ENCODE measurements around the gene ABCF3. TPM values are rescaled to one million over a fixed set of nuclear protein-coding genes. Genes with fewer than 3 reads are reported as not detected.

Gene ABCF3
- total and polyA plus RNA-seq, 4 donors: 30.1 to 75.6 (median 50.6) TPM

DNA sequence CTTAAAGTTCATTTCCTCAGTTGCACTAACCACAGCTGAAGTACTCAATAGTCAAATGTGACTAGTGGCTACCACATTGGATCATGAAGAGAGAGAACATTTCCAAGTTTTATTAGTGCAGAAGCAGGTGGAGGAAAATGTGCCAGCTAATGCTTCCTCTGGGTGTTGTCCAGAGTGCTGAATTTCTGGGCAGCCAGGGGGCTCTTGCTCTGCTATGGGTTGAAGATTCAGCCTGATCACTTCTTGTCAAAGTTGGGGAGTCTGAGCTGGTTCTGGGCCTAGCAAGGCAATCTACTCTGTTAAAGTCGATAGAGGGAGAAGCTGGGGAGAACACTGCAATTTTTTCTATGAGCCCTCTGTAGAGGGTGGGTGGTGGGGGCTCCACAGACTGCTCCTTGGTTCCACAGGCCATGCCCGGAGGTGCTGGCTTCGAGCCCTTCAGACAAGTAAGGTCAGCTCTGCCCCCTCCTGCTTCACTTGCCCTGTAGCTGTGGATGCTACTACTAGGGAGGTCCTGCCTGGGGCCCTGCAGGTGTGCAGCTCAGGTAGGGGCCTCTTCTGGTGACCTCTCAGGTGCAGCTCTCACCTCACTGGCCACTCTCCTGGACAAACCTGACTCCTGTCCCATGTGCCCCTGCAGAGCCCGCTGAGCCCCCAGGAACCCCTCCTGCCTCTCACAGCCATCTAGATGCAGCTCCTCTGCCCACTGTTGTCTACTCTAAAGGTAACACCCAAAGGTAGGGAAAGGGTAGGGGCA is 54.6 kb downstream of the ABCF3 start:
- Histone ChIP-seq H3K4me3 (ENCODE audit: low read length in 2 of 2) (no peak overlapping the region), H3K36me3 (ENCODE audit: control insufficient read depth in 1 of 2, insufficient read depth in 2 of 2, low read length in 1 of 2) (peaks cover 2 to 14% of the 10 kb centered on the region in 2 donors), H3K27ac (ENCODE audit: low read depth in 1 of 2, low read length in 2 of 2) (no peak overlapping the region), H3K4me1 (ENCODE audit: control insufficient read depth in 1 of 2, insufficient read depth in 2 of 2, low read length in 2 of 2) (no peaks in the 10 kb centered on the region), H3K9me3 (ENCODE audit: control insufficient read depth, low read length) (no peaks in the 10 kb centered on the region), H3K27me3 (ENCODE audit: control insufficient read depth in 1 of 2, insufficient read depth in 2 of 2, low read length in 1 of 2) (no peaks in the 10 kb centered on the region)
- ATAC-seq (ENCODE audit: low FRiP score): no peak
- intact Hi-C loops (cut with DNase I): loop anchor here (5.0 to 10.0 kb wide), 2 partner anchors 106 to 338 kb away; partner anchors contain the start of gene EIF2B5 (in 1 of the 2)
- peak in 1 of 2 donors; percentile 30 for DNase-seq
- WGBS, 2 donors: 66 to 69% methylated on average over 4 of the region's 4 CpGs

DNA sequence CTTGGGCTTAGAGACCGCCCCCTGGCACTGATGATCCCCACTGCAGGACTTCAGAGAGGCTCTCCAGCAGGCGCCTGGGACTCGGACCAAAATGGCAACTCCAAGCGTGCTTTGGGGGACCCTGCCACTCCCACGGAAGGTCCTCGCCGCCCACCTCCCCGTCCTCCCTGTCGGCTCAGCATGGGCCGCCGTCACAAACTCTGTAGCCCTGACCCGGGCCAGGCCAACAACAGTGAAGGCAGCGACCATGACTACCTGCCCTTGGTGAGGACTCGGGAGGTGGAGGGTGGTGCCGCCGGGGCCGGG is 55.1 kb downstream of the ABCF3 start:
- WGBS, 2 donors: 31% methylated on average over 17 of the region's 17 CpGs
- Histone ChIP-seq H3K27ac (ENCODE audit: low read depth in 1 of 2, low read length in 2 of 2) (no peak overlapping the region), H3K4me3 (ENCODE audit: low read length in 2 of 2) (no peak overlapping the region), H3K9me3 (ENCODE audit: control insufficient read depth, low read length) (no peaks in the 10 kb centered on the region), H3K4me1 (ENCODE audit: control insufficient read depth in 1 of 2, insufficient read depth in 2 of 2, low read length in 2 of 2) (no peaks in the 10 kb centered on the region), H3K36me3 (ENCODE audit: control insufficient read depth in 1 of 2, insufficient read depth in 2 of 2, low read length in 1 of 2) (peaks cover 2 to 15% of the 10 kb centered on the region in 2 donors), H3K27me3 (ENCODE audit: control insufficient read depth in 1 of 2, insufficient read depth in 2 of 2, low read length in 1 of 2) (no peaks in the 10 kb centered on the region)
- ATAC-seq (ENCODE audit: low FRiP score) (no peak), DNase-seq (peak in 1 of 2 donors; percentile 38)
- intact Hi-C loops (cut with DNase I): loop anchor here (5.0 to 10.0 kb wide), 2 partner anchors 106 to 339 kb away; partner anchors contain the start of gene EIF2B5 (in 1 of the 2)

DNA sequence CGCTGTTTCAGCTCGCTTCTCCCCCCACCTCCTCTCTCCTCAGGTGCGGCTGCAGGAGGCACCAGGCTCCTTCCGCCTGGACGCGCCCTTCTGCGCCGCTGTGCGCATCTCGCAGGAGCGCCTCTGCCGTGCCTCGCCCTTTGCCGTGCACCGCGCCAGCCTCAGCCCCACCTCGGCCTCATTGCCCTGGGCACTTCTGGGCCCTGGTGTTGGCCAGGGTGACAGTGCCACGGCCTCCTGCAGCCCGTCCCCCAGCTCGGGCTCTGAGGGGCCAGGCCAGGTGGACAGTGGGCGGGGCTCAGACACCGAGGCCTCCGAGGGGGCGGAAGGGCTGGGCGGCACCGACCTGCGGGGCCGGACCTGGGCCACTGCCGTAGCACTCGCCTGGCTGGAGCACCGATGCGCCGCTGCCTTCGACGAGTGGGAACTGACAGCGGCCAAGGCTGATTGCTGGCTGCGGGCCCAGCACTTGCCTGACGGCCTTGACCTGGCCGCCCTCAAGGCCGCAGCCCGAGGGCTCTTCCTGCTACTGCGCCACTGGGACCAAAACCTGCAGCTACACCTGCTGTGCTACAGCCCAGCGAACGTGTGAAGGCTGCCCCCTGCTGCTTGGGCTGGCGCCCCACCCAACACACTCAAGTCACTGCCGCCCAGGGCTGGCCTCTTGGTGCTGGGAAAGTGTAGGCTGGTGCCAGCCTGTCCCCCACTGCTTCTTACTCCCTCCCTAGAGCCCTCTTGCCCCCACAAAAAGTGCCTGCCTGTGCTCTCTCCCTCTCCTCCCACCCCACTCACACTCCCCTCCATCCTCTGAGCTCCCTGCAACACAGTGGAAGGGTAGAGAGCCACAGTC is 55.7 kb downstream of the ABCF3 start:
- no peaks in the 10 kb centered on the region for H3K27me3 ChIP-seq (ENCODE audit: control insufficient read depth in 1 of 2, insufficient read depth in 2 of 2, low read length in 1 of 2)
- H3K9me3 ChIP-seq (ENCODE audit: control insufficient read depth, low read length): no peaks in the 10 kb centered on the region
- no peak overlapping the region for H3K27ac ChIP-seq (ENCODE audit: low read depth in 1 of 2, low read length in 2 of 2)
- no peak overlapping the region for H3K4me3 ChIP-seq (ENCODE audit: low read length in 2 of 2)
- ATAC-seq (ENCODE audit: low FRiP score): peak; percentile 66
- intact Hi-C loops (cut with DNase I): loop anchor here (5.0 to 10.0 kb wide), 2 partner anchors 107 to 339 kb away; partner anchors contain the start of gene EIF2B5 (in 1 of the 2)
- DNase-seq: peak in 1 of 2 donors; percentile 34
- no peaks in the 10 kb centered on the region for H3K4me1 ChIP-seq (ENCODE audit: control insufficient read depth in 1 of 2, insufficient read depth in 2 of 2, low read length in 2 of 2)
- 24 to 27% methylated on average over 44 to 46 of the region's 46 CpGs for WGBS, 2 donors
- H3K36me3 ChIP-seq (ENCODE audit: control insufficient read depth in 1 of 2, insufficient read depth in 2 of 2, low read length in 1 of 2): peaks cover 2 to 15% of the 10 kb centered on the region in 2 donors

DNA sequence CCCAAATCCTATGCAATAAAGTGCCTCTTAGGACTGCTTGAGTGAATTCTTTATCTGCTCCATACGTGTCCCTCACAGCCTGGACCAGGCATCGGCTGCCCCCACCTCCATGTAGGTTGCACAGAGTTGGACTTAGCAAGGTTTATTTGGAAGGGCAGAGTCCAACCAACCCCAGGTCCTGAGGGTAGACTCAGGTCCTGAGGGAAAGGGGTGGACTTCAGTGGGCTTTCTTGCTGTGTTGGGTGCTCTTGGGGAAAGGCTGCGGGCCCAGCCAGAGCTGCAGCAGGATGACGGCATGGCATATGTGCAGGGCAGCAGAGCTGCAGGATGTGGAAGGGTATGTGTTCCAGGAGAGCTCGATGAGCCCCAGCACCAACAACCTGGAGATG is 56.3 kb downstream of the ABCF3 start:
- Histone ChIP-seq H3K4me3 (ENCODE audit: low read length in 2 of 2) (no peak overlapping the region), H3K36me3 (ENCODE audit: control insufficient read depth in 1 of 2, insufficient read depth in 2 of 2, low read length in 1 of 2) (peaks cover 2 to 15% of the 10 kb centered on the region in 2 donors)

More for the DNA sequence above, 56.3 kb downstream of the ABCF3 start:
- H3K4me1 ChIP-seq (ENCODE audit: control insufficient read depth in 1 of 2, insufficient read depth in 2 of 2, low read length in 2 of 2): no peaks in the 10 kb centered on the region
- H3K27ac ChIP-seq (ENCODE audit: low read depth in 1 of 2, low read length in 2 of 2): no peak overlapping the region
- peak in 1 of 2 donors; percentile 6 for DNase-seq
- H3K27me3 ChIP-seq (ENCODE audit: control insufficient read depth in 1 of 2, insufficient read depth in 2 of 2, low read length in 1 of 2): no peaks in the 10 kb centered on the region
- no peak for ATAC-seq (ENCODE audit: low FRiP score)
- H3K9me3 ChIP-seq (ENCODE audit: control insufficient read depth, low read length): no peaks in the 10 kb centered on the region
- intact Hi-C loops (cut with DNase I): loop anchor here (5.0 to 10.0 kb wide), 2 partner anchors 107 to 340 kb away; partner anchors contain the start of gene EIF2B5 (in 1 of the 2)
- WGBS, 2 donors: 84 to 85% methylated on average over 5 of the region's 5 CpGs

Small RNA genes within 50 kb of the gene (microRNA-seq; reads per million reads assigned to microRNA genes)
- gene MIR1224: 0 to 3.0 reads per million in 2 donors

Other genes starting within 250 kb of the ABCF3 start
- 10 to 100 TPM; 18.9 to 49.6 TPM for gene ABCC5, start 168.3 kb upstream of the ABCF3 start, total RNA-seq
- gene ABCC5, start 168.3 kb upstream of the ABCF3 start, polyA plus RNA-seq: 10 to 100 TPM; 13.0 to 33.8 TPM
- not detected for gene HTR3D, start 154.5 kb upstream of the ABCF3 start, total RNA-seq
- gene HTR3D, start 154.5 kb upstream of the ABCF3 start, polyA plus RNA-seq: not detected
- gene HTR3C, start 133.2 kb upstream of the ABCF3 start, total RNA-seq: not detected
- not detected for gene HTR3C, start 133.2 kb upstream of the ABCF3 start, polyA plus RNA-seq
- not detected for gene HTR3E, start 89.1 kb upstream of the ABCF3 start, total RNA-seq
- gene HTR3E, start 89.1 kb upstream of the ABCF3 start, polyA plus RNA-seq: not detected
- 10 to 100 TPM; 32.2 to 32.9 TPM for gene EIF2B5, start 50.8 kb upstream of the ABCF3 start, total RNA-seq
- 10 to 100 TPM; 24.3 to 53.1 TPM for gene EIF2B5, start 50.8 kb upstream of the ABCF3 start, polyA plus RNA-seq
- gene DVL3, start 30.8 kb upstream of the ABCF3 start, total RNA-seq: 10 to 100 TPM; 66.7 to 77.1 TPM
- 10 to 100 TPM; 13.5 to 55.6 TPM for gene DVL3, start 30.8 kb upstream of the ABCF3 start, polyA plus RNA-seq
- gene AP2M1, start 11.3 kb upstream of the ABCF3 start, total RNA-seq: 100 to 1,000 TPM; 249 to 250 TPM
- gene AP2M1, start 11.3 kb upstream of the ABCF3 start, polyA plus RNA-seq: 100 to 1,000 TPM; 234 to 237 TPM
- not detected for gene VWA5B2, start 43.4 kb downstream of the ABCF3 start, total RNA-seq
- under 1 TPM in 1 of 2 donors, not detected in 1; 0.10 TPM for gene VWA5B2, start 43.4 kb downstream of the ABCF3 start, polyA plus RNA-seq
- 10 to 100 TPM; 19.4 to 23.9 TPM for gene ALG3, start 62.8 kb downstream of the ABCF3 start, total RNA-seq
- gene ALG3, start 62.8 kb downstream of the ABCF3 start, polyA plus RNA-seq: 10 to 100 TPM; 12.5 to 30.7 TPM
- 1 to 10 TPM; 1.5 to 1.8 TPM for gene EEF1AKMT4, start 63.5 kb downstream of the ABCF3 start, total RNA-seq
- gene EEF1AKMT4, start 63.5 kb downstream of the ABCF3 start, polyA plus RNA-seq: 1 to 10 TPM in 1 of 2 donors, under 1 TPM in 1; 0.41 to 3.0 TPM
- under 1 TPM; 0.26 to 0.36 TPM for gene CAMK2N2, start 75.4 kb downstream of the ABCF3 start, total RNA-seq
- not detected for gene CAMK2N2, start 75.4 kb downstream of the ABCF3 start, polyA plus RNA-seq
- not detected for gene ECE2, start 89.8 kb downstream of the ABCF3 start, total RNA-seq
- not detected for gene ECE2, start 89.8 kb downstream of the ABCF3 start, polyA plus RNA-seq
- gene PSMD2, start 113.0 kb downstream of the ABCF3 start, total RNA-seq: 100 to 1,000 TPM; 139 to 143 TPM
- 100 to 1,000 TPM; 116 to 139 TPM for gene PSMD2, start 113.0 kb downstream of the ABCF3 start, polyA plus RNA-seq
- gene EIF4G1, start 128.4 kb downstream of the ABCF3 start, total RNA-seq: 100 to 1,000 TPM; 234 to 285 TPM
- 100 to 1,000 TPM in 1 of 2 donors, 10 to 100 TPM in 1; 72.8 to 140 TPM for gene EIF4G1, start 128.4 kb downstream of the ABCF3 start, polyA plus RNA-seq
- 10 to 100 TPM; 28.2 to 40.6 TPM for gene FAM131A, start 151.4 kb downstream of the ABCF3 start, total RNA-seq
- gene FAM131A, start 151.4 kb downstream of the ABCF3 start, polyA plus RNA-seq: 10 to 100 TPM; 10.6 to 27.1 TPM
- gene CLCN2, start 175.4 kb downstream of the ABCF3 start, total RNA-seq: 1 to 10 TPM; 4.1 to 6.5 TPM
- 10 to 100 TPM in 1 of 2 donors, 1 to 10 TPM in 1; 4.3 to 14.5 TPM for gene CLCN2, start 175.4 kb downstream of the ABCF3 start, polyA plus RNA-seq
- 10 to 100 TPM; 43.9 to 59.3 TPM for gene POLR2H, start 175.5 kb downstream of the ABCF3 start, total RNA-seq
- gene POLR2H, start 175.5 kb downstream of the ABCF3 start, polyA plus RNA-seq: 100 to 1,000 TPM in 1 of 2 donors, 10 to 100 TPM in 1; 55.3 to 151 TPM
- 1 to 10 TPM in 1 of 2 donors, under 1 TPM in 1; 0.65 to 1.2 TPM for gene THPO, start 192.0 kb downstream of the ABCF3 start, total RNA-seq
- gene THPO, start 192.0 kb downstream of the ABCF3 start, polyA plus RNA-seq: under 1 TPM; 0.15 to 0.75 TPM
- 10 to 100 TPM; 12.0 to 46.5 TPM for gene CHRD, start 193.9 kb downstream of the ABCF3 start, total RNA-seq
- gene CHRD, start 193.9 kb downstream of the ABCF3 start, polyA plus RNA-seq: 10 to 100 TPM in 1 of 2 donors, under 1 TPM in 1; 0.38 to 11.9 TPM

Data from aorta (tissue), 5 donors.